Stimulated activated CD4-positive, alpha-beta T cell treated with anti-CD3 and anti-CD28 coated beads, Interleukin-4, amount 100 ng/mL, for 48 hours (primary cell): ENCODE data around the gene LGALS16.
"Not testable (repeated sequence)": the region's sequence is repeated elsewhere in the genome, so short reads cannot be mapped to it uniquely, and the experiment has no call there.

Experiments used
- DNase-seq, 2 donors: peaks; one replicate each; pipeline ENCODE4 v3.0.0-alpha.2; 2020; ENCODE audit warnings: low read depth in 2 of 2

The LGALS16 gene

GRCh38 chr19:39677961-39678889 lies 22.5 kb downstream of the LGALS16 start:
- no peak for DNase-seq

- DNase-seq: peak; percentile 28 to 61
These were observed 23.5 kb downstream of the LGALS16 start for GRCh38 chr19:39679056-39679790.

- peak; percentile 38 to 55 for DNase-seq
These were observed 24.1 kb downstream of the LGALS16 start for GRCh38 chr19:39679791-39680168.

- no peak for DNase-seq
These were observed 24.9 kb downstream of the LGALS16 start for GRCh38 chr19:39680593-39680992.

GRCh38 chr19:39681416-39681815 lies 25.7 kb downstream of the LGALS16 start:
- no peak for DNase-seq

GRCh38 chr19:39684267-39684666 lies 28.6 kb downstream of the LGALS16 start:
- no peak for DNase-seq

GRCh38 chr19:39686739-39687138 lies 31.0 kb downstream of the LGALS16 start:
- DNase-seq: no peak

- DNase-seq: not testable (repeated sequence)
These were observed 32.9 kb downstream of the LGALS16 start for GRCh38 chr19:39688637-39689036.

- DNase-seq: no peak
These were observed 36.5 kb downstream of the LGALS16 start for GRCh38 chr19:39692166-39692565.

GRCh38 chr19:39692822-39693221 lies 37.1 kb downstream of the LGALS16 start:
- DNase-seq: no peak

- no peak for DNase-seq
These were observed 40.0 kb downstream of the LGALS16 start for GRCh38 chr19:39695759-39696158.

GRCh38 chr19:39696387-39696786 lies 40.7 kb downstream of the LGALS16 start:
- DNase-seq: no peak

GRCh38 chr19:39698535-39698934 lies 42.8 kb downstream of the LGALS16 start:
- DNase-seq: no peak

- DNase-seq: no peak
These were observed 45.6 kb downstream of the LGALS16 start for GRCh38 chr19:39701291-39701690.

GRCh38 chr19:39704181-39705044 lies 48.7 kb downstream of the LGALS16 start, which contains the start of gene LGALS14:
TSS of gene LGALS14 (plus strand) at chr19:39704481. CDS start at chr19:39704529, 48 bp downstream.
- DNase-seq: peak in 1 of 2 donors; percentile 24

GRCh38 chr19:39705578-39706188 lies 50.0 kb downstream of the LGALS16 start:
- DNase-seq: peak in 1 of 2 donors; percentile 26

GRCh38 chr19:39708594-39708993 lies 52.9 kb downstream of the LGALS16 start:
- no peak for DNase-seq

- DNase-seq: no peak
These were observed 53.5 kb downstream of the LGALS16 start for GRCh38 chr19:39709026-39709872.
